ENCODE data around the gene MTCH2.
A peak's percentile ranks its signal among the peaks of the same experiment; 100 is the strongest.

Gene MTCH2

DNA sequence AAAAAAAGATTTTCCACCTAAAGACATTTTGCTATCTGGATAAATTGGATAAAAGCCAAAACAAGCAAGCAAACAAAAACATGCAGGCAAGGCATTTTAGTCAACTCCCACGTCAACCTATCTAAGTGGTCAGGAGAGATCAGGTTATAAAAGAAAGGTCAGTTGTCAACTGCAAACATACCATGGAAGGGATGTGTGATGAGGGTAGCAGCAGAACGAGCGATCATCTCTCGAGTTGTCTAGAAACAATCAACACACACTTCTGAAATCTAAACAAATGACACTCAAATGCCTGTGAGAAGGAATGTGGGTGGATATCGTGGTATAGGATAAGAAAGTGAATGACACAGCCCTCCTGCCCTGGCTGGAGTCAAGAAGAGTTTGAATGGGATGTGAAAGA lies 10.9 kb downstream of the MTCH2 start:
- no peak for DNase-seq

- no peak for DNase-seq
Measured at GRCh38 chr11:47628026-47628425, 14.3 kb downstream of the MTCH2 start.

DNA sequence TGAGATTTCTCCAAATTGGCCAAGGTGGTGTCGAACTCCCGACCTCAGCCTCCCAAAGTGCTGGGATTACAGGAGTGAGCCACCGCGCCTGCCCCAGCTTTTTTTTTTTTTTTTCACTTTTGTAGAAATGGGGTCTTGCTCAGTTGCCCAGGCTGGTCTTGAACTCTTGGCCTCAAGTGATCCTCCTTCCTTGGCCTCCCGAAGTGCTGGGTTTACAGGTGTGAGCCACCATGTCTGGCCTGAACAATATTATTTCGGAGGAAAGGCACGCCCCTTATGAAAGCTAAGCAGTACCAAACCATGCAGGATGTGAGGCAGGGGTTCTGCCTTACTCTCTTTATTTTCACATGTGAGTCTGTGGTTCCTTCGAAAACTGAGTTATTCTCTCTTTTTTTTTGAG lies 16.1 kb downstream of the MTCH2 start:
- DNase-seq, result no peak

DNA sequence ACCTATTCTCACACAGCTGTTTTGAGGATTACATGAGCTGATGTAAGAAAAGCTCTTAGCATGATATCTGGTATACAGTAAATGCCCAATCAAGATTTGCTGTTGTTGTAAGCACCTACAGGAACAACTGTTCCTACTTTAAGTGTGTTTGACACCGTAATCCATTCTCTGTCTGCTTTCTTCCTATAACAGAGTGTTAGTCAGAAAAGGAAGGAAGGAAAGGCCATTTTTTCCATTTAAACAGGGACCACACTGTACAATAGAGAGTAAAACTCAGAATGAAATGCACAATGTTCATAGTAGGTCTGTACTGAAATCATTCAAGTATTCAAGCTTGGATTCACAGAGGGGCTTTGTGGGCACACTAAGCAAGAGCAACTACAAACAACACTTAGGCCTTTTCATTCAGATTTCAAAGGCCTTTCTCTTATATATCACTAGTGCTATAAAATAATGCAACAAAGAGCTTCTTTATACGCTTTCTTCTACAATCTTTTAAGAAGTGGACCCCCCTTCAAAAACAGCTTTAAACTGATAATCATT lies 21.5 kb downstream of the MTCH2 start:
- DNase-seq, result no peak

DNA sequence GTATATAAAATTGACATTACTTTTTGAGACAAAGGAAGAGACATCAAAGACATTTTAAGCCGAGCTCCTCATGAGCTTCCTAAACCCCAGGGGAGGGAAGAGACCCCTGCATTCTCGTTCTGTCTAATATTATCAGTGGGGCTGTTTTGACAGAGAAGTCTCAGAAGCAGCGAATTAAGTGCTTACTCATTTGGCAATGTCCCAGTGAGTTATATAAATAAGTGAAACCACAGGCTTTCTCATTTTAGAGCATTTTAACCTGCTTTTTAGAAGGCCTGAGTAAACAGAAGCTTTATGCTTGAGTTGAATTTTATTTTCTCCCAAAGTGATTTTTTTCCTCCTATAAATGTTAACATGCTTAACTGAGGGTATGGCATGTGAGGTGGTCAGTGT lies 24.9 kb downstream of the MTCH2 start:
- DNase-seq, result peak; percentile 29

- DNase-seq, result peak; percentile 28
Measured at GRCh38 chr11:47616726-47617416, 25.5 kb downstream of the MTCH2 start.

DNA sequence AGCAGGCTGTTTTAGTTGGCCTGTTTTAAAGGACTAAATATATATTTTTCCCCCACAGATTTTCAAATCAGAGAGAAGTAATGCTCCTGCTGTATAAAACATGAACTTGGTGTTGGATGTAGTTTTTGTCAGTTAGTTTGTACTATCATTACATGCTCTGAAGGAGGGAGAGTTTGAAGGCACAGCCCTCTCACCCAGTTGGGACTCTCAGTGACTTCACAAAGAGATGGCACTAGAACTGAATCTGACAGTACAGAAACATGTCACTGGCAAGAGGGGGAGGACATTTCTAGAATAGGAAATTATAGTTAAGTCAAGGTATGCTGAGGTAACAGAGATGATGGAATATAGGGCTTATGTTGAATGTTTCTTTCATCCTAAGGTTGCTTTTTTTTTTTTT lies 27.1 kb downstream of the MTCH2 start:
- no peak for DNase-seq

DNA sequence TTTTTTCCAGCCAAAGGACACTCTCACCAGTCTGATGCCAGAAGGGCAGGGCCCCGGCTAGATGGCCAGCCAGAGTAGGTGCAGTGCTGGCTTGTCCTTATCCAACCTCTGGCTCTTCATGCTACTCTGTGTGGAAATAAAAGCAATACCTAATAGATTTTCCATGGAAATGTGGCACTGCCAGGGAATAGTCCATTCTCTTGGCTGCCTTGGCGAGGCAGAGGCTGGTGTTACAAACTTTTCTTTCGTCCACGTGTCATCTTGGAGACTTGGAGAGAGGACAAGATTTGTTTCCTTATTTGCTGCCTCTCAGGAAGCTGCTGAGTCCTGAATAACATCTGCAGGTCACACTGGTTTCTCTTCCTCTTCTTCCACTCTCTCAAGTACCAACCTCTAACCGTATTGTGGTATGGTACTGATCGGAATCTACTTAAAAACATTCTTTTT lies 31.0 kb downstream of the MTCH2 start:
- no peak for DNase-seq

GRCh38 chr11:47609675-47610074 lies 32.7 kb downstream of the MTCH2 start:
- DNase-seq, result no peak

- no peak for DNase-seq
Measured at GRCh38 chr11:47607380-47607779, 35.0 kb downstream of the MTCH2 start.

DNA sequence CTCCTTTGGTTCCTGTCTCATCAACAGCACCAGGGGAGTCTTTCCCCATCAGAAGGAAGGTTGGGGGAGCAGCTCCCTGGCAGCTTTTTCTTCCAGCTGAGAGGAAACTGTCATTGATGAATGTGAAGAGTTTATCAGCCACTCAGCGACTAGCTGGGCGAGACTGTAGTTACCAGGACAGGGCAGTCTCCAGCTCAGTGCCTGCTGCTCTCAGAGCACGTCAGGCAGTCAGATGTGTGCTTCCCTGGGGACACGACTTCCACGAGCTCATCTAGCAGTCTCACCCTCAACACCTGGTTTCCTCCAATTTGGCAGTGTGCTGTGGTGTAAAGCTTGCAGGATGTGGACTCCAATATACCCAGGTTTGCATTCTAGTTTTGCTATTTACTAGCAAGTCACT lies 35.6 kb downstream of the MTCH2 start:
- no peak for DNase-seq

DNA sequence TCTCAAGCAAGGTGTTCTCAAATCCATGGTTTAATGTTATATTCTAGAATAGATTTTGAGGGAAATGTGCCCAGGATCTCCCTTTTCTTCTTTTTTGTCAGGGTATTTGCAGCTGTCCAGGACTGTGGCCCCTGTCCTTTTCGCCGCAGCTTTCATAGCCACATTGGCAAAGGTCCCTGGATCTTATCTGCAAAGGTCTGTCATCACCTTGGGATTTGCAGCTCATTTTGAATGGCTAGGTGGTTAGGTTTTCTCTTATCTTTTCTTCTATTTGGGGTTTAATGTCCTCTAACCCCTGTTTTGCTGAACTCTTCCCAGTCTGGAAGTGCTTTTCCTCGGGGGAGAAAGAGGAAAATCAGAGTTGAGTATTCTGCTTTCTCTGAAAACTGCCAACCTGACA lies 36.4 kb downstream of the MTCH2 start:
- no peak for DNase-seq

- no peak for DNase-seq
Measured at GRCh38 chr11:47603295-47603694, 39.1 kb downstream of the MTCH2 start.

- no peak for DNase-seq
Measured at GRCh38 chr11:47599902-47600301, 42.5 kb downstream of the MTCH2 start.

GRCh38 chr11:47595967-47596366 lies 46.4 kb downstream of the MTCH2 start:
- DNase-seq, result no peak

DNA sequence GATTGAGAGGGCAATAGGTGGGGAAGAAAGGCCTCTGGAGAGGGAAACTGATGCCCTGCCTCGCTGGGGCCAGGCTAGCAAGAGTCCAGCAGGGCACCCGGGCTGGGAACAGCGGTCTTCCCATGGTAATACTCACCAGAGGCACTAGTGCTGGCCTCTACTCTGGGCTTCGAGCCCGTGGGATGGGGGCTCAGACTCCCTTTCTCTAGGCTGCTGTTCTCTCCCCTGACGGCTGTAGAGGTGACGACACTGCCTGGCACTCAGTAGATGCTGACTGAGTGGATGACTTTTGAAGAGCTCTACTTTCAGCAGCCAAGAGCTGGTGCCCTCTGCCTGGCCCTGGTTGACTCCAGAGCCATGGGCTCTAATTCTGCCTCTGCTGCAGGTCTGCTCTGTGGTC lies 47.3 kb downstream of the MTCH2 start:
- no peak for DNase-seq

GRCh38 chr11:47593934-47594855 lies 48.2 kb downstream of the MTCH2 start, which contains the start of gene C1QTNF4:
C1QTNF4 (minus strand) TSS chr11:47594411; CDS start chr11:47590810, 3,601 bp downstream.
- DNase-seq, result no peak

DNA sequence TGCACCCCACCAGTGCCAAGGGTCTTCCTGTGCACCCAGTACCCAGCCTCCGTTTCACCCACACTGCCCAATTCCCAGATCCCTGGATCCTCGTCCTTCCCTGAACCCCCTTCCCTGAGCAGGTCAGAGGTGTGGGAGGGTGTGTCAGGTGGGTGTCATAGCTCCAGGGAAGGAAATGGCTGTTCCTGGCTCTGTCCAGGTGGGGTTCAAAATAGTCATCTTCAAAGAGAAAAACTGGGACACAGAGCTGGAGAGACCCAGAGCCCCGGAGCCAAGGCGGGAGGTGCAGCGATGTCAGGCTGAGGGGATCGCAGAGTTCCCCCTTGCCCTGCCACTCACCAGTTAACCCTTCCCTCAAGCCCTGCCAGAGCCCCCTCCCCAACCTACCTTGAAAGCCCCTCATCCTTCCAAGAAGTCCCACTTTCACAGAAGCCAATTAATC lies 48.8 kb downstream of the MTCH2 start:
- no peak for DNase-seq

DNA sequence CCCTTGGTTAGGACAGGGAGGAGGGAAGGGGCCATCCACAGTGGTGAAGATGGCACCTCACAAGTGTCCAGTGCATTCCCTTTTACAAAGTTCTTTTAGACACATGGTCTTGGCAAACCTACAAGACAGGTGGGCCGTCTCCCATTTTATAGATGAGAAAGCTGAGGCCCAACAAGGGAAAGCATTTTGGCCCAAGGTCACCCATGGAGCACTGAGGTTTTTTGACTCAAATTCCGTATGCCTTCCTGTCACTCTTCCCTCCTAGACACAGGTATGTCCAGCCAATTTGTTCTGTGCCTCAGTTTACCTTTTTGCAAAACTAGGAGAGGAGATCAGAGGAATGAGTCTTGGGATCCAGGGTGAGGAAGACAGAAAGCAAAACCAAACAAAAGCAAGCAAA lies 49.4 kb downstream of the MTCH2 start:
- DNase-seq, result no peak

DNA sequence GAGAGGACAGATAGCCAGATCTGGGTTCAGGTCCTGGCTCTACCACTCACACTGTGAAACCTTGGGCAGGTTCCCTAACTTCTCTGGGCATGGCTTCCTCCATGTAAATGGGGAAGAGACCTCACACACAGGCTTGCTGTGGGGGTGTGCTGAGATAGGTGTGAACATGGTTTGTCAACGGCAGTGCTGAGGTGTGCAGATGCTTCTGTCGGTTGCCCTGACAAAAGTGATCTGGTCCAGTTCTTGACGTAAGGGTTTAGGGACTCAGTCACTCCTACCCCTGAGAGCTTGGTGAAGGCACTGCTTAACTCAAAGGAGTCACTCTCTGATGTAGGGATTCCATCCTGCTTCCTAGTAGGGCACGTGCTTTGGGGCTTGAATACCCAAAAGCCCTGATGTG lies 50.1 kb downstream of the MTCH2 start:
- no peak for DNase-seq

GRCh38 chr11:47591764-47592163 lies 50.6 kb downstream of the MTCH2 start:
- DNase-seq, result no peak

- no peak for DNase-seq
Measured at GRCh38 chr11:47589977-47590861, 52.1 kb downstream of the MTCH2 start.

GRCh38 chr11:47589584-47589976 lies 52.8 kb downstream of the MTCH2 start:
- DNase-seq, result no peak
